ENCODE measurements around the gene SMTNL2. TPM values are rescaled to one million over a fixed set of nuclear protein-coding genes. Genes with fewer than 3 reads are reported as not detected.
"Not testable (repeated sequence)": the region's sequence is repeated elsewhere in the genome, so short reads cannot be mapped to it uniquely, and the experiment has no call there.

Gene SMTNL2
- total and polyA plus RNA-seq, 2 donors (not counting 1 experiment from before 2014, with no cell fraction given): 0.17 to 0.99 TPM

GRCh38 chr17:4634976-4635375 lies 50.6 kb downstream of the SMTNL2 start:
- Histone ChIP-seq H3K27ac (ENCODE audit: insufficient read depth, low read length) (no peak overlapping the region), H3K4me3 (replicated peaks in 1 of 4; ENCODE audit: control extremely low read depth in 1 of 4, insufficient read depth in 1 of 4, low read depth in 3 of 4, low read length in 4 of 4) (no peak overlapping the region), H3K36me3 (ENCODE audit: control insufficient read depth, insufficient read depth, low read length) (no peaks in the 10 kb centered on the region), H3K4me1 (ENCODE audit: control insufficient read depth, extremely low read depth, insufficient read depth, low read length) (no peaks in the 10 kb centered on the region), H3K9me3 (ENCODE audit: control insufficient read depth, insufficient read depth, low read depth, low read length) (no peaks in the 10 kb centered on the region), H3K79me2 (ENCODE audit: control insufficient read depth, insufficient read depth, low read length) (no peaks in the 10 kb centered on the region), H2AFZ (ENCODE audit: low read length) (no peak overlapping the region), H3K27me3 (ENCODE audit: control insufficient read depth, insufficient read depth, low read length) (peaks cover 20% of the 10 kb centered on the region), H3K9ac (ENCODE audit: insufficient read depth, low read length) (no peak overlapping the region), H3K4me2 (ENCODE audit: extremely low read depth, insufficient read depth, low read length) (no peak overlapping the region), H4K20me1 (ENCODE audit: control insufficient read depth, extremely low read depth, insufficient read depth, low read length) (no peaks in the 10 kb centered on the region)
- TF ChIP-seq EZH2 (IDR thresholded peaks at IDR 0.05; ENCODE audit: low read length, missing control alignments) (no peak), CTCF (conservative IDR thresholded peaks at IDR 0.05 in 1 of 2, IDR thresholded peaks at IDR 0.05 in 1 of 2; ENCODE audit: low read depth in 1 of 2, low read length in 2 of 2) (no peak)
- DNase-seq (ENCODE audit: low read depth in 2 of 2): no peak

- H3K9me3 ChIP-seq (ENCODE audit: control insufficient read depth, insufficient read depth, low read depth, low read length): no peaks in the 10 kb centered on the region
- H3K36me3 ChIP-seq (ENCODE audit: control insufficient read depth, insufficient read depth, low read length): no peaks in the 10 kb centered on the region
- H3K79me2 ChIP-seq (ENCODE audit: control insufficient read depth, insufficient read depth, low read length): no peaks in the 10 kb centered on the region
- H3K4me3 ChIP-seq (replicated peaks in 1 of 4; ENCODE audit: control extremely low read depth in 1 of 4, insufficient read depth in 1 of 4, low read depth in 3 of 4, low read length in 4 of 4): no peak overlapping the region
- H2AFZ ChIP-seq (ENCODE audit: low read length): no peak overlapping the region
- no peak for TF ChIP-seq CTCF (conservative IDR thresholded peaks at IDR 0.05 in 1 of 2, IDR thresholded peaks at IDR 0.05 in 1 of 2; ENCODE audit: low read depth in 1 of 2, low read length in 2 of 2)
- TF ChIP-seq EZH2 (IDR thresholded peaks at IDR 0.05; ENCODE audit: low read length, missing control alignments): no peak
- H3K27me3 ChIP-seq (ENCODE audit: control insufficient read depth, insufficient read depth, low read length): peaks cover 22% of the 10 kb centered on the region
- H3K4me1 ChIP-seq (ENCODE audit: control insufficient read depth, extremely low read depth, insufficient read depth, low read length): no peaks in the 10 kb centered on the region
- H4K20me1 ChIP-seq (ENCODE audit: control insufficient read depth, extremely low read depth, insufficient read depth, low read length): no peaks in the 10 kb centered on the region
- H3K4me2 ChIP-seq (ENCODE audit: extremely low read depth, insufficient read depth, low read length): no peak overlapping the region
- no peak overlapping the region for H3K9ac ChIP-seq (ENCODE audit: insufficient read depth, low read length)
- no peak for DNase-seq (ENCODE audit: low read depth in 2 of 2)
- no peak overlapping the region for H3K27ac ChIP-seq (ENCODE audit: insufficient read depth, low read length)
These were observed 51.6 kb downstream of the SMTNL2 start for GRCh38 chr17:4635823-4636375.

GRCh38 chr17:4636474-4637100 lies 52.3 kb downstream of the SMTNL2 start:
- no peak for DNase-seq (ENCODE audit: low read depth in 2 of 2)
- H3K9ac ChIP-seq (ENCODE audit: insufficient read depth, low read length): no peak overlapping the region
- H3K4me1 ChIP-seq (ENCODE audit: control insufficient read depth, extremely low read depth, insufficient read depth, low read length): no peaks in the 10 kb centered on the region
- no peak overlapping the region for H3K4me2 ChIP-seq (ENCODE audit: extremely low read depth, insufficient read depth, low read length)
- TF ChIP-seq EZH2 (IDR thresholded peaks at IDR 0.05; ENCODE audit: low read length, missing control alignments): no peak
- no peak for TF ChIP-seq CTCF (conservative IDR thresholded peaks at IDR 0.05 in 1 of 2, IDR thresholded peaks at IDR 0.05 in 1 of 2; ENCODE audit: low read depth in 1 of 2, low read length in 2 of 2)
- H3K9me3 ChIP-seq (ENCODE audit: control insufficient read depth, insufficient read depth, low read depth, low read length): no peaks in the 10 kb centered on the region
- H3K36me3 ChIP-seq (ENCODE audit: control insufficient read depth, insufficient read depth, low read length): no peaks in the 10 kb centered on the region
- no peaks in the 10 kb centered on the region for H3K79me2 ChIP-seq (ENCODE audit: control insufficient read depth, insufficient read depth, low read length)
- H4K20me1 ChIP-seq (ENCODE audit: control insufficient read depth, extremely low read depth, insufficient read depth, low read length): no peaks in the 10 kb centered on the region
- H3K27me3 ChIP-seq (ENCODE audit: control insufficient read depth, insufficient read depth, low read length): peaks cover 29% of the 10 kb centered on the region
- H3K27ac ChIP-seq (ENCODE audit: insufficient read depth, low read length): no peak overlapping the region
- H3K4me3 ChIP-seq (replicated peaks in 1 of 4; ENCODE audit: control extremely low read depth in 1 of 4, insufficient read depth in 1 of 4, low read depth in 3 of 4, low read length in 4 of 4): no peak overlapping the region
- no peak overlapping the region for H2AFZ ChIP-seq (ENCODE audit: low read length)

- H4K20me1 ChIP-seq (ENCODE audit: control insufficient read depth, extremely low read depth, insufficient read depth, low read length); DNase-seq (ENCODE audit: low read depth in 2 of 2); H3K27ac ChIP-seq (ENCODE audit: insufficient read depth, low read length); H3K4me1 ChIP-seq (ENCODE audit: control insufficient read depth, extremely low read depth, insufficient read depth, low read length); H3K36me3 ChIP-seq (ENCODE audit: control insufficient read depth, insufficient read depth, low read length); H3K4me3 ChIP-seq (replicated peaks in 1 of 4; ENCODE audit: control extremely low read depth in 1 of 4, insufficient read depth in 1 of 4, low read depth in 3 of 4, low read length in 4 of 4); H2AFZ ChIP-seq (ENCODE audit: low read length); H3K9ac ChIP-seq (ENCODE audit: insufficient read depth, low read length); H3K4me2 ChIP-seq (ENCODE audit: extremely low read depth, insufficient read depth, low read length); H3K9me3 ChIP-seq (ENCODE audit: control insufficient read depth, insufficient read depth, low read depth, low read length); H3K79me2 ChIP-seq (ENCODE audit: control insufficient read depth, insufficient read depth, low read length): not testable (repeated sequence)
- H3K27me3 ChIP-seq (ENCODE audit: control insufficient read depth, insufficient read depth, low read length): peaks cover 44% of the 10 kb centered on the region
These were observed 54.4 kb downstream of the SMTNL2 start for GRCh38 chr17:4638766-4639165.
